GM18858 (cell line): ENCODE measurements around the gene TOR4A.

Experiments used
- ATAC-seq: cut with Tn5 transposase; IDR thresholded peaks from one replicate; pipeline ENCODE4 v1.9.1; 2021; ENCODE audit not compliant: unreplicated experiment

The TOR4A gene

DNA sequence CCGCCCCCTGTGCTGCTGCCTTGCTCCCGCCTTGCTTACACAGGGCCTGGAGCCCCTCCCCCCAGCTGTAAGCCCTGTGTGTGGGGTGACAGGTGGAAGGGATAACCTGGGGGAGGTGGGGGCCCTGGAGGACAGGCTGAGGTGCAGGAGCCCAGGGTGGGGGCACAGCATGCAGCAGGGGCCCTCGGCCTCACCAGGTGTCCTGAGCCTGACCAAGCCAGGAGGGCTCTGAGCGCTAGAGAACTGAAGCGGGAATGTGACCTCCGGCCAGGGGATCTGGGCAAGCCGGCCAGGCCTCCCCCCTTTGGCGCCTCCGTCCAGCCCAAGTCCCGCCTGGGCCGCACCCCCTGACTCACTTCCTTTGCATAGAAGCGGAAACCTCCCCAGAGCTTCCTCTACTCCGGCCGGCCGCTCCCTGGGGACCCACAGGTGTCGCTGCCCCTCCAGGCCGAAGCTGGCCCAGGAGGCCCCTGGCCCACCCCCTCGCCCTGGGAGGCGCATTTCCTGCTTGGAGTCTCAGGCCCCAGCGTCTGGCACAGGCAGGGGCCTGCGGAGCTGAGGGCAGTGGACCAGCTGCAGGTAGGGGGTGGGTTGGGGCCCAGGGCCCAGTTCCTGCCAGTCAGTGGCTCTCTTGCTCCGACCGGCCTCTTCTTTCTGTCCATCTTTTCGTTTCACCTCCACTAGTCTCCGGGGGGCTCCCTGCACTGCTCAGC is at the start of gene TOR4A:
Gene TOR4A, plus strand, starts transcription at position 398 of the 713 bp plus-strand sequence. CDS start 964 bp downstream, outside the sequence.
- peak; percentile 58 for ATAC-seq

DNA sequence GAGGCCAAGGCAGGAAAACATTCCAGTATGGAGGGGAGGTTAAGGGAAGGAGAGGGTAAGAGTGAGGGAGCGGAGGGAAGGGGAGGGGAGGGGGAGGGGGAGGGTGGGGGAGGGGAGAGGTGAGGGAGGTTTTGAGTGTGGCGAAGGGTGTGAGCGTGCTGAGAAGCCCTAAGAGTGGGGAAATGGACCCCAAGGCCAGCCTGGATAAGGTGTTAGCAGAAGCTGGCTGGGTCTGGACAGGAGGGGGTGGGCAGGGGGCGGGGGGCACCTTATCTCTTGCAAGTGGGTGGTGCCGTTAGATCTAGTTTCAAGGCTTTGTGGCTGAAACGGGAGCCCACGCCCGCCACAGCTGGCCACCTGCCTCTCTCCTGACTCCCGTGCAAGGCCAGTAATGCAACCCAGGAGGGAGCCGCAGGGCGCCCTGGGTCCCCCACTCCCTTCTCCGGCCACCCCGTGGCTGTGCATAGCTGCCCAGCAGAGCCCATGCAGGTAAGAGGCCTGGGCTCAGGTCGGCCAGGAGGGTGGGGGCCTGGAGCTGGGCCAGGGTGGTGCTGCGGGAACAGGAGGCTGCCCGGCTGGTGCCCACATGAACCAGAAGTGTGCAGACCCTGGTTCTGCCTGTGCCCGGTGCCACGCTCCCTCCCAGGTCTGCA is 49.5 kb upstream of the TOR4A start:
- ATAC-seq = no peak

DNA sequence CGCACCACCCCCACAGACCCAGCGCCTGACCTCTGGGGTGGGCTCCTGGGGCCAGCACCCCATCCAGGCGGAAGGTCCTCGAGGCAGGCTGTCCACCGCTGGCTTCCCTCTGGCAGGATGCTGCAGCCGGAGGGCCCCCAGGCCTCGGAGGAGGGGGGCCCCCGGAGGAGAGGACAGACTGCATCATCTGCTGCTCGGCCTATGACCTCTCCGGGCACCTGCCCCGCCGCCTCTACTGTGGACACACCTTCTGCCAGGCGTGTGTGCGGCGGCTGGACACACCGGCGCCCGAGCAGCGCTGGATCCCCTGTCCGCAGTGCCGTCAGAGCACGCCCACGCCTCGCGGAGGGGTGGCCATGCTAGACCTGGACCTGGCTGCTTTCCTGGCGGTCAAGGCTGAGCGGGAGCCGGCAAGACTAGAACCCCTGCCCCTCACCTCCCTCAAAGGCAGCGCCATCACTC is 49.0 kb upstream of the TOR4A start:
- no peak for ATAC-seq

- ATAC-seq = no peak
These were observed 48.3 kb upstream of the TOR4A start for GRCh38 chr9:137228968-137229896.

DNA sequence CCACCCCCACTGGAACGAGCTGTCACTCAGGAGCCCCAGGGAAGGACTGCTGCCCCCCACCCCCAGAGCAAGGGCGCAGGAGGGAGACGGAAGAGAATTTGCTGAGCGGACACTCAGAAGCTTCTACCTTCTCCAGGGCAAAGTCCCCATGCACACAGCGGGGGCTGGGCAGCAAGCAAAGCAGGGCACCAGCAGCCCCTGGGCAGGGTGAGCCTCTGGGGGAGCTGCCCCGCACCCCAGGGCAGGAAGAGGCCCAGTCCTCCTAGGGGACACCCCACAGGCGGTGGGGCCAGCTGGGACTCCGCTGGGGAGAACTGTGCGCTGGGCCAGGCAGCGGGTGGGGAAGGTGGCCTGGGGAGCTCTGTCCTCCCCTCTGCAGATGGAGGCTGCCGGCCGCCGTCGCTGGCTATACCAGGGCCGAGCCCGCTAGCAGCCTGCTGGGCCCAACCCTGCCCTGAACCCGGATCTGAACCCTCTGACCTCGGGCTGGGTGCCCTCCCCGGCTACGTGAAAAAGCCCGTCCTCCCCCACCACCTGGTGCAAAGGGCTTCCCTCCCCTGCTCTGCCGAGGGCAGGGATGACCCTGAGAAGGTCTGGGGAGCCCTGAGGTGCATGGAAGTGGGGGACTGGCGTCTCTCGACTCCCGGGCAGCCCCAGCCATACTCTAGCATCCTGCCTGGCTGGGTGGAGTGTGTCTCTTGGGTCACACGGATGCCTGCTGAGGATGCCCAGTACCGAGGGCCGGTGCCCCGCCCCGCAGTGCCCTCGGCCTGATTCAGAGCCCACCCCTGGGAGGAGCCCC is 47.4 kb upstream of the TOR4A start:
- ATAC-seq = no peak

DNA sequence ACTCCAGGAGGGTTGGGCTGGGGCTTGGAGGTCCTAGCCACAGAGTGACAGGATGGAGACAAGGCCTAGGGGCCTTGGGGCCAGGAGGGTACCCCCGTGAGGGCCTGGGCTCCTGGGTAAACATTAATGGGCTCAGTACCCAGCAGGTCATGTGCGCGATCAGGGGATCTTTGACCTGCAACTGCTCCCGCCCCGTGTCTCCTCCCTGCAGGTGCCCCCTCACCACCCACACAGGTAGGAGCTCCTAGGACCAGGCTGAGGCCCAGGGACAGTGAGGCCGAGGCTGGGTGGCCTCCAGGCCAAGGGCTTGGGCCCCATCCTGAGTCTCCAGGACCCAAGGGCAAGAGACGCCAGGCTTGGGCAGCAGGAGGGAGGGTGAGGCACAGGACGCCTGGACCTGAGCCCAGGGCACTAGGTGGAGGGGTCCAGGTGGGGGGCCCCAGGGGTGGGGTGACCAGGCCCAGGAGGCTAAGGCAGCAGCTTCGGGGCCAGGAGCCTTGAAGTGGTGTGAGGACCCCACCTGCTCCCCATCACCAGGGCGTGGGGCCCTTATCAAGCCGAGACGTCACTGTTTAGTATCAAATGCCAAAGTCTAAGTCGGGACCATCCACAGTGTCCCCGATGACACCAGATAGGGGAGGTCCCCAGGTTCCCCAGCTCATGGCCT is 46.7 kb upstream of the TOR4A start, which contains the start of gene SLC34A3:
Gene SLC34A3, plus strand, starts transcription at position 197 of the 667 bp plus-strand sequence. CDS start 802 bp downstream, outside the sequence.
- ATAC-seq = no peak

GRCh38 chr9:137231372-137232039 is 46.0 kb upstream of the TOR4A start:
- ATAC-seq = no peak

DNA sequence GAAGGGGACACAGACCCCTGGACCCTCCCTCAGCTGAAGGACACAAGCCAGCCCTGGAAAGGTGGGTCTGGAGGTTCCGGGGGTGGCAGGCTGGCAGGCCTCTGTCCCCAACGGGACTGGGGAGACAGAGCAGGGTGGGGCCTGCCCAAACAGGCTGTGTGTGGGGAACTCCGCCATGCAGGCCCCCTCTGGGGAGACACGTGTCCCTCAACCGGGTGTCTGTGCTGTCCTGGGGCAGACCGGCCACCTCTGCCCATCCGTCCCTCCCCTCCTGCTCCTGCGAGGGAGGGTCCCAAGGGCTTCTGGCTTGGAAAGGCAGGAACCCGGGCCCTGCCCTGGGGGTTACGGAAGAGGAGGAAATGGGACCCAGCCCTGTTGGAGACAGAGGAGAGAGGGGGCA is 45.4 kb upstream of the TOR4A start:
- no peak for ATAC-seq

DNA sequence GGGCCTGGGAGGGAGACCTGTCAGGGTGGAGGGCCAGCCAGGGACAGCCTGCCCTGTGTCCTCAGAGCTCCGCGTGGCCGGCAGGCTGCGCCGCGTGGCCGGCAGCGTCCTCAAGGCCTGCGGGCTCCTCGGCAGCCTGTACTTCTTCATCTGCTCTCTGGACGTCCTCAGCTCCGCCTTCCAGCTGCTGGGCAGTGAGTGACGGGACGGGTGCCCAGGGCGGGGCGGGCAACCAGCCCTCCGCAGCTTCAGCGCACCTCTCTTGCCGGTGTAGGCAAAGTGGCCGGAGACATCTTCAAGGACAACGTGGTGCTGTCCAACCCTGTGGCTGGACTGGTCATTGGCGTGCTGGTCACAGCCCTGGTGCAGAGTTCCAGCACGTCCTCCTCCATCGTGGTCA is 45.0 kb upstream of the TOR4A start:
- ATAC-seq = no peak

DNA sequence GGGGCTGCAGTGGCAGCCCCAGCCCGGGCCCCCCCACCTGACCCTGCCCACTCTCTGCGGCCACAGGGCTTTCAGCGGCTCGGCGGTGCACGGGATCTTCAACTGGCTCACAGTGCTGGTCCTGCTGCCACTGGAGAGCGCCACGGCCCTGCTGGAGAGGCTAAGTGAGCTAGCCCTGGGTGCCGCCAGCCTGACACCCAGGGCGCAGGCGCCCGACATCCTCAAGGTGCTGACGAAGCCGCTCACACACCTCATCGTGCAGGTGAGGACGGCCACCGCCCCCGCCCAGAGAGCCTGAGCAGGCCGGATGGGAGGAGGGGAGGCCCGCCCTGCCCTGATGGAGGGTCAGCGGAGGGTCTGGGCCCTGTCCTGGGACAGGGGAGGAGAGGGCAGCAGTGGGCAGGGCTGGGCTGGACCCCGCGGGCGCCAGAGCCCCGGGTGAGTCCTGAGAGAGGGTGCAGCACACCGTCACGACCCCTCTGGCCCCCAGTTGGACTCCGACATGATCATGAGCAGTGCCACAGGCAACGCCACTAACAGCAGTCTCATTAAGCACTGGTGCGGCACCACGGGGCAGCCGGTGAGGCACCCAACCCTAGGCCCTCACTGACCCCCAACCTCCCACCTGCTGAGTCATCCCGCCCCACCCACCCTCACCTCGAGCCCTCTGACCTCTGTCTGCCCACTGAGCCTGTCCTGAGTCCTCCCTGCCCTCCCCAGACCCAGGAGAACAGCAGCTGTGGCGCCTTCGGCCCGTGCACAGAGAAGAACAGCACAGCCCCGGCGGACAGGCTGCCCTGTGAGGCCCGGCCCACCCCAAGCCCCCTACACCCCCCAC is 44.2 kb upstream of the TOR4A start:
- ATAC-seq = no peak

DNA sequence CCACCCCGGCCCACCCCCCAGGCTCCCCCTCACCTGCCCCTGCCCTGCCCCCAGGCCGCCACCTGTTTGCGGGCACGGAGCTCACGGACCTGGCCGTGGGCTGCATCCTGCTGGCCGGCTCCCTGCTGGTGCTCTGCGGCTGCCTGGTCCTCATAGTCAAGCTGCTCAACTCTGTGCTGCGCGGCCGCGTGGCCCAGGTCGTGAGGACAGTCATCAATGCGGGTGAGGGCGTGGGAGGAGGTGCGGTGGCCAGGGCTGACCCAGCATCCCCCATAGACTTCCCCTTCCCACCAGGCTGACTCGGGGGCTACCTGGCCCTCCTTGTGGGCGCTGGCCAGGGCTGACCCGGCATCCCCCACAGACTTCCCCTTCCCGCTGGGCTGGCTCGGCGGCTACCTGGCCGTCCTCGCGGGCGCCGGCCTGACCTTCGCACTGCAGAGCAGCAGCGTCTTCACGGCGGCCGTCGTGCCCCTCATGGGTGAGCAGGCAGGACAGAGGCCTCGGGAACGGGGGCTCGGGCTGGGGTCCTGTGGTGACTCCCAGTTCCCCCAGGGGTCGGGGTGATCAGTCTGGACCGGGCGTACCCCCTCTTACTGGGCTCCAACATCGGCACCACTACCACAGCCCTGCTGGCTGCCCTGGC is 43.4 kb upstream of the TOR4A start:
- no peak for ATAC-seq

DNA sequence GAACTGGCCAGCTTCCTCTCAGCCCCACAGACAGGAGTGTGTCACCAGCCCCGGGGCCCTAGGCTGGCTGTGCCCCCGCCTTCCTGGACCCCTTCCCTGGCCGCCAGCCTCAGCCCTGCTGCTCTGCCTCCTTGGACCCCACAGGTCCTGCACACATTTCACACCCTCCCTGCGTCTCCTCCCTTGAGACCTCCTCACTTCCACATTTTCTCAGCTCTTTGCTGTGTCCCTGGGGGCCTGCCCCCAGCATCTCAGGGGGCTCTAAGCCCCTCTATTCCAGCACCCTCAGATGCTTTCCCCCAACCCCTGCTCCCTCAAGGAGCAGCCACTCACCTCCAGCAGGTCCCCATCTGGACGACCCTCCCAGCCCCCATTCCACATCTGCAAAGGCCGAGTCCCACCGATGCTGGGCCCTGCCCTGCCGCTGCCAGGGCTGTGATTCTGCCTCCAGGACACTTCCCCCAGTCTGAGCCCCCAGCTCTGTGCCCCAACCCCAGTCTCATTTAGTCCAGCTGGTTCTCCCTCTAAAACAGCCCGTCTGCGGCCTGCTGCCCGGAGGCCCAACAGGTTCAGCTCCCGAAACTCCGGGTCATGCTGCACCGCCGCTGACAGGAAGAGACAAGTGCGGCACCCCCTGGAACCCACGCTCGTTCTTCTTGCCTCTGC is 42.6 kb upstream of the TOR4A start:
- no peak for ATAC-seq

- no peak for ATAC-seq
These were observed 41.9 kb upstream of the TOR4A start for GRCh38 chr9:137235424-137236237.

DNA sequence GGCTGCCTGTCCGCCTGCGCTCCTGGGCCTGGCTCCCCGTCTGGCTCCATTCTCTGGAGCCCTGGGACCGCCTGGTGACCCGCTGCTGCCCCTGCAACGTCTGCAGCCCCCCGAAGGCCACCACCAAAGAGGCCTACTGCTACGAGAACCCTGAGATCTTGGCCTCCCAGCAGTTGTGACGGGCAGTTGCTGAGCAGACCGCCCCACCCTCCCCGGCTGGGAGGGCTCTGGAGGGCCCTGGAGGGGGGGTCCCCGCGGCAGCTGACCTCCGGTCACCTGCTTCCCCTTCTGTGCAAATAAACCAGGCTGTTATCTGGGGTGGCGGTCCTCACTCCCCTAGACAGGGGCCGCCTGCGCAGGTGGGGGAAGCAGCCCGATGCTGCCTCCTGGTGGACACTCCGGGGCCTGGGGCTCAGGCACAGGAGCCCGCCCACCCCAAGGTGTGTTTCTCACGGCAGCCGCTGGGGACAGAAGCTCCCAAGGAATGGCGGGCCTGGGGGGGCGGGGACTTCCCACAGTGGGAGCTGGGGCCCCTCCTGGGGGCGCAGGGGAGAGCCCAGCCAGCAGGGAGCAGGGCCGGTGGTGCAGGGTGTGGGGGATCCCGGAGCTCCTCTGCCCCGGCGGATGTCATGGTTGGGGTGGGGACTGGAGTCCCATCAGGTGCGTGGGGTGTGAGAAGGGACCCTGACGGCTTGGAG is 41.1 kb upstream of the TOR4A start:
- ATAC-seq = no peak

- ATAC-seq = no peak
These were observed 40.5 kb upstream of the TOR4A start for GRCh38 chr9:137236936-137237421.
